Activated CD4-positive, alpha-beta T cell treated with anti-CD3 and anti-CD28 coated beads for 48 hours (primary cell): ENCODE measurements around the gene VSIG2.

Source experiments
- DNase-seq: peaks from one replicate; pipeline ENCODE4 v3.0.0-alpha.2; 2020

The VSIG2 gene

GRCh38 chr11:124718801-124719200, 33.3 kb downstream of the VSIG2 start:
- no peak for DNase-seq

DNA sequence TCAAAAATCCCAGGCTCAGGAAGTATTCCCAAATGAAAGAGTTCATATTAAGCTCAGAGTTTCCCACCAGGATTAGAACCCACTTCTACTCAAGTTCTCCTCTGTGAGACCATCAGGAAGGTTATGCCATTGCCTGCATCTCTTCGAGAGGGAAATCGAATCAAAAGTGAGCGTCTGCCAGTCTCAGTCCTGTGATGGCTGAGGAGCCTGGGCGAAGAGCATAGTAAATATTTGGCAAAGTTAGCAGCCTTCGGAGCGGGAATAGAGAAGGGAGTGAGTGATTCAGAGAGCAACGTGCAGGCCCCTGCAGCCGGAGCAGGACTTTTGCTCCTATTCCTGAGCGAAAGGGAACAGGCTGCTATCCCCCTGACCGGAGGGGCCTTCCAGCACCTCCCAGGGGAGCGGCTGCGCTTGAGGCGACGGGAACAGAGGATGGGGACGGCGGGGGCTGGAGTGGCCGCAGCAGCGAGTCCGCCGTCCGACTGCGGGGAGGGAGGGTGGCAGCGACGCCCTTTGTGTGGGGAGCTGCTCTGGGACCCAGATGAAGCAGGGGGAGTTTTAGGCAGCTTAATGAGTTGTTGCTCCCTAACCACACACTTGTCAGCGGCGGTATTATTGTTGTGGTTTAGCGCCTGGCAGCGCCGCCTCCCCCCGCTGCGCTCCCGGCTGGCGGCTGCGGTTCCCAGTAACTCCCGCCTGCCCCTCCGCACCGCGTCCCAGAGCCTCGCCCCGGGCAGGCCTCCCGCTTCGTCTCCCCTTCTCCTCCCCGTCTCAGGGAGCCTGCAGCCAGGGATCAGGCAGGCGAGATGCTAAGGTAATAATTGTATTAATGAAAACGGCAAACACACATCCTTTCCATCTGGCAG, 34.0 kb downstream of the VSIG2 start:
- peak; percentile 16 for DNase-seq

DNA sequence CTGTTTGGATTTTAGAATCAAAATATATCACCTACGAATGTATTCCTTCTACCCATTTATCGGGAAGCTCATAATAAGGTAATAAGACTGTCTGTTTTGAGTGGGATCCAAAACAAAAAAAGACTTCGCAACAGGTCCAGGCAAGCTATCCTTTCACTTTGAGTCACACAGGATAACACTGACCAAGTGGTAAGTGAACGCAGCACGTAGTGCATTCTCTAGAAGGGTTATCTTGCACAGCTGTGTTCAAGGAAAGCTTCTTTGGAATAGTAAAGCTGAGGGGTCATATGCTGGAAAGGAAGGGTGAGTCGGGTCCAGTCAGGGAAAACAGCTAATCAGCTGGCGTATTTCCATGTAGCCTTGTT, 34.7 kb downstream of the VSIG2 start:
- DNase-seq = no peak

DNA sequence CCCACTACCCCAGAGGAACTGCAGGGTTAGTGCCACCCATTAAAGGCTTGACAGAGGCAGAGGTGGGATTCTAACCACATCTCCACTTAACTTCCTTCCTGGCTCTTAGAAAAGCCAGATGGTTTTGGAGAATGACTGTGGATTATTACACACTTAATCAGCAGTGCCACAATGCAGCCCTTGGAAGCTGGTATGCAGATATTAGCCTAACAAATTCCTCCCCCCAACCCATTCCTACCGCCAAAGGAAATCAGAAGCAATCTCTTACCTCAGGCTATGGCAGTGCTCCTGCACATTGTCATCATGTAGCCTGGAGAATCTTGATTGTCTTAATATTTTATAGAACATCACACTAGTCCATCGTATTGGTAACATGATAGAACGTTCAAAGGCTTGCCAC, 35.5 kb downstream of the VSIG2 start:
- DNase-seq = no peak

DNA sequence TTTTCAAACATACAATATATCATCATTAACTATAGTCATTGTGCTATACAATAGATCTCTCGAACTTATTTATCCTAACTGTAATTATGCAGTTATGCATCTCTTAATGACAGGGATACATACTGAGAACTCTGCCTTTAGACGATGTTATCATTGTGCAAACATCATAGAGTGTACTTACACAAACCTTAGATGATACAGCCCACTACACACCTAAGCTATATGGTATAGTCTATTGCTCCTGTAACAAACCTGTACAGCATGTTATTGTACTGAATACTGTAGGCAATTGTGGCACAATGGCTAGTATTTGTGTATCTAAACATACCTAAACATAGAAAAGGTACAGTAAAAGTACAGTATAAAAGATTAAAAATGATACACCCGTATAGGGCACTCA, 39.7 kb downstream of the VSIG2 start:
- DNase-seq = no peak

DNA sequence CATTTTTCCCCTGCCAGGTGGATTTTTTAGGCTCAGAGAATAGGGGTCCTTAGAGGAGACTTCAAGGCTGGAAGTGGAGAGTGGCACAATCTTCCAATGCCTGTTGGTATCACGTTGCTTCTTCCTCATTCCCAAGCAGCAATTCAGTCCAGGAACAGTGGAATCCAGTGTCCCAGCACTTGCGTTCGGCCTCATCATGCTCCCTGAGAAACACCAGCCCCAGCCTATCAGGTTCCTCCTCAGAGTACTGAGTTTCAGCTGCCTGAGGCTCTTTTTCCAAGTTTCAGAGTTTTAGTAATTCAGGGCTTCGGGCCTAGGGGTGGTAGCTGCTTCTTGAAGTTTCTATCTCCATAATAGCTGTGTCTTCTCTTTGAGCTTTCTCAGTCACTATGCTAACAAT, 44.2 kb downstream of the VSIG2 start:
- DNase-seq = no peak

DNA sequence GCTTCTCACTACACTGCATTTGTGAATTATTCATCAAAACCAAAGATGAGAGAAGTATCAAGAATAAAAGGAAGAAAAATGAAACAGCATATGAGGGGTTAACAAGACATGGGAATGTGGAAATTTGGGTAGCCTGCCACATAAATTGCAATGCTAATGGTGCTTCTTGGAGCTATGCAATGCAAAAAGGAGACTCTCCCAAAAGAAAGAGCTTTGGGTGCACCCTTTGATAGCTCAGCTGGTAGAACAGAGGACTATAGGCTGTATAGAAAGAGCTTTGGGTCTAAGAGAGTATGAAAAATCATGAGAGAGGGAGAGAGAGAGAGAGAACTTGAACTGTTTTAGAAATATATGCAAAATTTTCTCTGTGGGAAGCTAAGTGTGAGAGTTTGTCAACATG, 52.0 kb downstream of the VSIG2 start:
- DNase-seq = no peak

DNA sequence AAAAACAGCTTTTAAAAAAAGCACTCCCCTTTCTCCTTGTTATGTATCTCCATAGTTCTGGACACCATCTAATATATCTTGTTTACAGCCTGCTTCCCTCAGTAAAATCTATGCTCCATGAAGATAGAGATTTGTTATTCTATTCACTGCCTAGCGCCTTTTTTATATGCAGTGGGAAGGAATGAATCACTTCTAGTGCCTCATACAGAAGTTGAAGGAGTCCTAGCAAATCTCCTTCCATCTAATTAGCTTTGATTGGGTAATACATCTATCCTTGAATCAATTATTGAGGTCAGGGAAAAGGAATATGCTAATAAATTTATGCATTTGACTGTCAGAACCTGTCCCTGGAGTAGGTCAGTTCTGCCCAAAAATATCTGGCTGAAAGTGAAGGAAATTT, 52.5 kb downstream of the VSIG2 start:
- DNase-seq = no peak
